Inflammatory macrophage treated with lipopolysaccharide for 4 hours (primary cell): Measurements from ENCODE around the gene P2RX3.
A peak's percentile ranks its signal among the peaks of the same experiment; 100 is the strongest.
"Not testable (repeated sequence)": the region's sequence is repeated elsewhere in the genome, so short reads cannot be mapped to it uniquely, and the experiment has no call there.

ENCODE experiments used
- DNase-seq: peaks from one replicate; pipeline ENCODE4 v3.0.0-alpha.2; 2020

Gene P2RX3

GRCh38 chr11:57327721-57328120 lies 10.4 kb upstream of the P2RX3 start:
- no peak for DNase-seq

DNA sequence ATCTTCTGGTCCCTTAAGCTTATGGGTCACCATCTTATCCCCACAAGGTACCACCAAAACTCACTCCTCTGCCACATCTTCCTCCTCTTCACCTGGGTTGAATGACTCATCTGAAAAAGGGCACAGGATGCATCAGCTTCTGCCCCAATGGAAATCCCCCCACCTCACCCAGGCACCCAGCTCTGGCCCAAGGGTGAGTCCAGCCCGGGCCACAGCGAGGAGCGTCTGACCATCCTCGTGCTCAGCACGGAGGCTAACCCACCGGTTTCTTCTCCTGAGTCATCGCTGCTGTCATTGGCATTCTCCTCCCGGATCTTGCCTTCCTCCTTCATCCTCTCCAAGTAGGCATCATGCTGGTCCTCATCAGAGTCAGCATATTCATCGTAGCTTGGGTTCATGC lies 8.1 kb upstream of the P2RX3 start:
- no peak for DNase-seq

- DNase-seq, result no peak
Observed at GRCh38 chr11:57331720-57332119, 6.4 kb upstream of the P2RX3 start.

DNA sequence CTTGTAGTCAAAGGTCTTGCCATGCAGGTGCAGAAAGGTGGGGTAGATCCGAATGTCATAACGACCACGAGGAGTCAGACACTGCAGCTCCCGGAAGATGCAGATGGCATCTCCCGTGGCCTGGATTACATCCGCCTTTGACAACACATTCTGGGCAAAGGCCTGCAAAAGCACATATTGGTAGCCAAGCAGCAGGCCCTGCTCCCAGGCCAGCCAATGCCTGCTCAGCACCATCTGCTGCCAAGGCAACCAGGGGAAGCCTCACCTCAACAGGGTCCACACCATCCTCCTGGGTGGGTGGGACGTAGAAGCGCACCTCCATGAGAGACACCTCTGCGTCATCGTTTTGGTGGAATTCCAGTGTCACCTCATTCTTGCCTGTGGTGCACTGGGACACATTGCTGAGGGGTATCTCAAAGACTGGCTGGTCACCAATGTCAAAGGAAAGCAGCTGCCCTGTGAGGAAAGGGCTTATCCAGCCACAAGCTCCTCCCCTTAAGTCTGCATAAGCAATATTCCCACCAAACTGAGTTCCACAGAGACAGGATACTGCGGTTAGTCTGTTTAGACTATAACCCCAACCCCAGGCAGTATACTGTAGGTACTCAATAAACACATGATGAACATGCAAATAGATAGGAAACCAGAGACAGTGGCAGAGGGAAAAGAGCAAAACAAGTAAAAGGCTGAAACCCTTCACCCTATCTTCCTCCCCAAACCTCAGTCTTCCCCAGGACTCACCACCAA lies 5.3 kb upstream of the P2RX3 start:
- no peak for DNase-seq

DNA sequence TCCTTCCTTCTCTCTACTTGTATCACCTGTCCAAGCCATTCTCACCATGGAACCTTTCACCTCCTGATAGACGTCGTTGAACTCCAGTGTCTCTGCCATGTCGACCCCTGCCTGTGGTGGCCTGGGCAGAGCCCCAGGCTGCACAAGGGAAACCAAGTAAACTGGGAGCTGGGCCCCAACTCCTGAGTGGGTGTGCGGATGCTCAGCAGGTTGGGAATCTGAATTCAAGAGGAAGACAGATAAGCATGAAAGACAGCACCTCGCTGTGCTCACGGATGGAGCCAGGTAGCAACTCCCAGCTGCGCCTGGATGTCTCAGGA lies 3.2 kb upstream of the P2RX3 start:
- DNase-seq, result no peak

- peak; percentile 88 for DNase-seq
Observed at GRCh38 chr11:57335343-57336110, 2.6 kb upstream of the P2RX3 start, which contains the start of gene SSRP1. Gene SSRP1, minus strand, starts transcription at chr11:57335892. Its CDS starts 771 bp downstream, at chr11:57335121.

GRCh38 chr11:57336111-57336666 lies 2.0 kb upstream of the P2RX3 start:
- DNase-seq, result no peak

- not testable (repeated sequence) for DNase-seq
Observed at GRCh38 chr11:57336856-57337255, 1.3 kb upstream of the P2RX3 start.

- DNase-seq, result no peak
Observed at GRCh38 chr11:57339328-57339727, 1.2 kb downstream of the P2RX3 start.

DNA sequence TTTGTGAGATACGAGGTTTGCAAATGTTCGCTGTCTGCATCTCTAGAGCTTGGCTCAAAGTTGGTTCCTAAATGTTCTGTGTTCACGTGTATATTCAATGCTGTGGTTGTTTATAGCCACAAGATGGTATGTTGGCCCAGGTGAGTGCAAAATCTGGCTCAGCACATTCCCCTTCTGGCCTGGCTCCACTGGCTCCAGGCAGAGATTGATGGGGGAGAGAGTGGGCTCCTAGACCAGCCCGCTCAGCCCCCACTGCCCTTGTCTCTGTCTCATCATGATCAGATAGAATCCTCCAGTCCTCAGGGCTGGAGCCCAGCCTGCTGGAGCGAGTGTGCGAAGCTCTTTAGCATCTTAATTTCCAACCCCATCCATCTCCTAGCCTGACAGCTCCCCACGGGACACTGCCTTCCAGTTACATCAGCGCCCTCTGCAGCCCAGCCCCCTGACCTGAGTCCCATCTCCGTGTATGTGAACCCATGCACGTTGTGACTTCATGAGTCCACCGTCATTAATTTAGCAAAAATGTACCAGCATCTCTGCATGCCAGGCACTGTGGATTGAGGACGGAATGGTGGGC lies 2.0 kb downstream of the P2RX3 start:
- no peak for DNase-seq

- DNase-seq, result no peak
Observed at GRCh38 chr11:57341250-57341808, 3.2 kb downstream of the P2RX3 start.

GRCh38 chr11:57342702-57343101 lies 4.5 kb downstream of the P2RX3 start:
- DNase-seq, result no peak

DNA sequence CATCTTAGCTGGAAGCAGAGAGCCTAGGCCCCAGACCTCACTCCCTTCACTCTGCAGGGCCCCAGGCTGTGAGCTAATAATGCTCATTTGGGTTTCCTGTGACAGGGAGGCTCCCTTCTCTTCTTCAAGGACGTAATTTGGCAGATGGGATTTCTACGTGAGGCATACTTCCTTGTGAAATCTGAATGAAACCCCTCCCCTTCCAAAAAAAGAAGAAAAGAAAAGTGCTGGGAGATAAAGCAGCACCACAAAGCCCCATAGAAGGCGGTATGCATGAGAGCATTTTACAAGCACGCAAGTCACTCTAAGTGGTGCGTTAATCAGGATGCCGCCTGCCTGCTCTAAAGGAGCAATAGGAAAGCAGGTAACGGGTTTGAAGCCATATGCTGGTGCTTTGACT lies 5.7 kb downstream of the P2RX3 start:
- no peak for DNase-seq

GRCh38 chr11:57344826-57345225 lies 6.7 kb downstream of the P2RX3 start:
- DNase-seq, result no peak

GRCh38 chr11:57345555-57346211 lies 7.5 kb downstream of the P2RX3 start:
- DNase-seq, result peak; percentile 69

DNA sequence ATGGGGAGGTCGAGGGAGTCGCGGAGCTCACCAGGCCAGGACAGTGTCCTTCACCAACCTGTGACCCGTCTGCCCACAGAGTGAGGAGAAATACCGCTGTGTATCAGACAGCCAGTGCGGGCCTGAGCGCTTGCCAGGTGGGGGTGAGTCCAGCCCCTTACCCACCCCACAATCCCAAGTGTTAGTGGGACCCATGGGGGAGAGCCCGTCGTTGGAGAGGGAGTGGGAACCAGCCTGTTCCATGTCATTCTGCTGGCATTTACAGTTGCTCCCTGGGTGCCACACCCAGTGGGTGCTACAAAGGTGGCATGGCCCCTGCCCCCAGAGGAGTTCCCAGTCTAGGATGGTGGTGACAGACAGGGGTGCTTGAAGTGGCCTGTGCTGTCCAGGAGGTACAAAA lies 9.2 kb downstream of the P2RX3 start:
- DNase-seq, result no peak

GRCh38 chr11:57348052-57348451 lies 9.9 kb downstream of the P2RX3 start:
- no peak for DNase-seq

DNA sequence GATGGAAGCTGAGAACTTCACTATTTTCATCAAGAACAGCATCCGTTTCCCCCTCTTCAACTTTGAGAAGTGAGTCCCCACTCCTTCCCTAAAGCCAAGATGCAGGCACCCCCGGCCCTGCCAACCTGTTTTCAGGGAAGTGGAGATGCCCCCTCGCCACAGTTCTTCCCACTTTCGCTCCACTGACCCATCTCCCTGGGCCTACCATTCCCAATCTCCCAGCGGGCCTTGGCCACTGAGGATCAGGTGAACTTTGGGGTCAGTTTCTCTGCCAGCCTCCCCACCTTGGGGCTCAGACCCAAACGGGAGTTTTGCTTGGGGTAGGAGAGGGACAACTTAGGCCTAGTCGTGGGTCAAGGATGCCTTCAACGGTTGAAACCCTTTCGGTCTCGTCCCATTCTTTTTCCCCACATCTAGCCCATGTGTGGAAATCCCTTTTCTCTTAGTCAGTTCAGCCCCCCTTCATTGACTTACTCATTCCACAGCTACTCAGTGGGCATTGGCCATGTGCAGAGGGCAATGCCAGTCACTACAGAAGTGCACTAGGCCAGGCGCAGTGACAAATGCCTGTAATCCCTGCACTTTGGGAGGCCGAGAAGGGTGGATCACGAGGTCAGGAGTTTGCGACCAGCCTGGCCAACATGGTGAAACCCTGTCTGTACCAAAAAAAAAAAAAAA lies 10.6 kb downstream of the P2RX3 start:
- DNase-seq, result no peak

GRCh38 chr11:57349491-57350274 lies 11.5 kb downstream of the P2RX3 start:
- DNase-seq, result peak; percentile 48

DNA sequence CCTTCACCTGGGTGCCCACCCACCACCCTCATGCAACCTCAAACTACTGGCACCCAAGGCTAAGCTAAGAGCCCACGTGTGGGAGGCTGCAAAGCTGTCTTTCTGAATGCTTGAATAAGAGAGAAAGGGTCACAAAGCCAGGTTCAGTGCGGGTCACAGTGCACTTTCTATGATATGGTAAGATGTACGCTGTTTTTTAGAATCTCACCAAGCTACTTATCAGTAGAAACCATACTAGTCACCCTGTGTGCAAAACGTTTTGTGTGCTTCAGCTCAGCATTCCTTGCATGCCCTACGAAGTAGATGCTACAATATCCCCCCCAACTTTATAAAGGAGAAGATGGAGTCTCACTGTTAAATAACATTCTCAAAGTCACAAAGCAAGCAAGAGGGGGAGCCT lies 14.9 kb downstream of the P2RX3 start:
- DNase-seq, result no peak

DNA sequence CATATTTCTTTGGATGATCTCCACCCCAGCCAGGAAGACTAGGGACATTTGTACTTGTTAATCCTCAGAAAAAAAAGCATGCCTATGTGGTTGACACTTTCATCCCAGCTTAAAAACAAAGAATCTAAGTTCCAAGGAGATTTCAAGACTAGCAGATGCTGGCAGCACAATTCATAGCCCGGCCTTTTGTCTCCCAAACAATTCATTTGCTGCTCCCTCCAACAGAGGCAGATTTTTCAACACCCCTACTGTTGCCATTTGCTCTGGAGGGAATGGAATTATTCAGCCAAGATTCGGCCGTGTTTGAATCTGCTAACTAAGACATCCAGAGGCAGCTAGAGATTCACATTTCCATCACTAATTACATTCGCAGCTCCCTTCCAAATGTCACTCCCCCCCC lies 15.3 kb downstream of the P2RX3 start:
- no peak for DNase-seq

DNA sequence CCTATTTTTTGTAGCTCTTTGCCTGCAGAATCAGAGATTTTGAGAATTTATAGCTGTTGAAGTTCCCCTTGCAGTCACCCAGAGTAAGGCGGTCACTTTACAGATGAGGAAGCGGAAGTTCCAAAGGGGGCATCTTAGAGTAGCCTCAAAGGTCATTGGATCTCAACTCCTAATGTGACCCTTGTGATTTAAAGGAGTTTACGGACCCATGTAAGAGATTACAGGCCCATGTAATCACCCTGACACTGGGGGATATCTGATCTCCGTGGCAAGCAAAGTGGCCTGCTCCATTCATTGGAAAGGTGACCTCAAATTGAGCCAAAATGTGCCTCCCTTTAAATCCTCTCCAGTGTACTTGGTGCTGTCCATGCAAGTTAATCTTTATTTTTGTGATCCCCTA lies 15.7 kb downstream of the P2RX3 start:
- peak; percentile 58 for DNase-seq
